Mesenchymal stem cell (in vitro differentiated cells and primary cell): ENCODE measurements around the gene PLPP4.
"Not testable (repeated sequence)": the region's sequence is repeated elsewhere in the genome, so short reads cannot be mapped to it uniquely, and the experiment has no call there.

Source experiments
- DNase-seq: peaks from one replicate; pipeline ENCODE4 v3.0.0-alpha.2; 2013
- H2AFZ ChIP-seq: one replicate; pipeline ENCODE4 v1.6.1; 2013; ENCODE audit warnings: low read depth, mild to moderate bottlenecking, control low read depth, inconsistent platforms, low read length, moderate library complexity
- H2AK5ac ChIP-seq: 2 replicates; pipeline ENCODE4 v1.6.1; 2013; ENCODE audit warnings: low read length, moderate library complexity, mild to moderate bottlenecking, inconsistent platforms; ENCODE audit not compliant: severe bottlenecking
- H2BK120ac ChIP-seq: one replicate; pipeline ENCODE4 v1.6.1; 2013; ENCODE audit warnings: low read depth, mild to moderate bottlenecking, inconsistent platforms, low read length, moderate library complexity
- H2BK12ac ChIP-seq, 2 experiments: one replicate each; pipeline ENCODE4 v1.6.1; 2013; ENCODE audit warnings: inconsistent platforms in 2 of 2, low read length in 2 of 2, mild to moderate bottlenecking in 2 of 2, moderate library complexity in 2 of 2, control low read depth in 1 of 2
- H2BK15ac ChIP-seq: one replicate; pipeline ENCODE4 v1.6.1; 2013; ENCODE audit warnings: mild to moderate bottlenecking, low read depth, inconsistent platforms; ENCODE audit not compliant: poor library complexity, severe bottlenecking
- H2BK5ac ChIP-seq: 2 replicates; pipeline ENCODE4 v1.6.1; 2013; ENCODE audit warnings: low read depth, mild to moderate bottlenecking, low read length, control low read depth, inconsistent platforms; ENCODE audit not compliant: poor library complexity, severe bottlenecking
- H3K14ac ChIP-seq, 2 experiments: one replicate each; pipeline ENCODE4 v1.6.1; 2013; ENCODE audit warnings: inconsistent platforms in 2 of 2, low read length in 2 of 2, control low read depth in 1 of 2, mild to moderate bottlenecking in 1 of 2, moderate library complexity in 1 of 2
- H3K18ac ChIP-seq, 2 experiments: one replicate each; pipeline ENCODE4 v1.6.1; 2013; ENCODE audit warnings: inconsistent platforms in 2 of 2, low read length in 2 of 2, control low read depth in 1 of 2, low read depth in 1 of 2, mild to moderate bottlenecking in 1 of 2
- H3K23ac ChIP-seq, 2 experiments: one replicate each; pipeline ENCODE4 v1.6.1; 2013; ENCODE audit warnings: inconsistent platforms in 2 of 2, low read length in 2 of 2, mild to moderate bottlenecking in 2 of 2, moderate library complexity in 2 of 2, control low read depth in 1 of 2
- H3K27ac ChIP-seq: 2 replicates; pipeline ENCODE4 v1.5.1; 2013; ENCODE audit warnings: mild to moderate bottlenecking, moderate library complexity, low read length, control low read depth, inconsistent platforms; ENCODE audit not compliant: poor library complexity, severe bottlenecking
- H3K27me3 ChIP-seq, 2 experiments: 2 replicates each; pipeline versions ENCODE4 v1.6.1 to v1.7.0; 2013; ENCODE audit warnings: low read length in 2 of 2, mild to moderate bottlenecking in 2 of 2, moderate library complexity in 2 of 2, control low read depth in 1 of 2, inconsistent platforms in 1 of 2; ENCODE audit not compliant: control insufficient read depth in 1 of 2, insufficient read depth in 1 of 2
- H3K36me3 ChIP-seq, 2 experiments: 2 replicates each; pipeline versions ENCODE4 v1.6.1 to v1.7.0; 2013; ENCODE audit warnings: low read length in 2 of 2, control low read depth in 1 of 2, inconsistent platforms in 1 of 2, low read depth in 1 of 2, mild to moderate bottlenecking in 1 of 2; ENCODE audit not compliant: insufficient read depth in 2 of 2, control insufficient read depth in 1 of 2
- H3K4ac ChIP-seq, 2 experiments: one replicate each; pipeline ENCODE4 v1.6.1; 2013; ENCODE audit warnings: inconsistent platforms in 2 of 2, low read length in 2 of 2, mild to moderate bottlenecking in 2 of 2, moderate library complexity in 2 of 2, control low read depth in 1 of 2, low read depth in 1 of 2
- H3K4me1 ChIP-seq: 2 replicates; pipeline ENCODE4 v1.6.1; 2013; ENCODE audit warnings: low read depth, low read length, control low read depth; ENCODE audit not compliant: control insufficient read depth, insufficient read depth
- H3K4me2 ChIP-seq: 2 replicates; pipeline ENCODE4 v1.6.1; 2013; ENCODE audit warnings: low read length, mild to moderate bottlenecking, inconsistent platforms; ENCODE audit not compliant: poor library complexity, severe bottlenecking
- H3K4me3 ChIP-seq, 2 experiments: 2 replicates each; pipeline versions ENCODE4 v1.5.1 to v1.7.0; 2013; ENCODE audit warnings: low read length in 2 of 2, mild to moderate bottlenecking in 2 of 2, control low read depth in 1 of 2, low read depth in 1 of 2; ENCODE audit not compliant: insufficient read depth in 1 of 2
- H3K79me1 ChIP-seq: replicated peaks from 2 replicates; pipeline ENCODE4 v1.6.1; 2013; ENCODE audit warnings: mild to moderate bottlenecking, control low read depth, low read length, inconsistent platforms; ENCODE audit not compliant: poor library complexity, severe bottlenecking
- H3K9ac ChIP-seq: 2 replicates; pipeline ENCODE4 v1.7.0; 2013; ENCODE audit warnings: mild to moderate bottlenecking, low read length, moderate library complexity
- H3K9me3 ChIP-seq: 2 replicates; pipeline ENCODE4 v1.7.0; 2013; ENCODE audit warnings: mild to moderate bottlenecking, low read length; ENCODE audit not compliant: control insufficient read depth
- H4K8ac ChIP-seq: one replicate; pipeline ENCODE4 v1.6.1; 2013; ENCODE audit warnings: inconsistent platforms, mild to moderate bottlenecking, low read length, moderate library complexity
- H4K91ac ChIP-seq: one replicate; pipeline ENCODE4 v1.6.1; 2013; ENCODE audit warnings: mild to moderate bottlenecking, low read length, inconsistent platforms
- WGBS: methylation state at CpG from one replicate; pipeline ENCODE4 v1.1.7; 2013; ENCODE audit warnings: mixed read lengths; 5-methylcytosine and 5-hydroxymethylcytosine counted together

PLPP4 gene

GRCh38 chr10:120495226-120496009 lies 38.4 kb downstream of the PLPP4 start:
- Histone ChIP-seq H3K14ac (no peak overlapping the region), H3K4me1 (no peaks in the 10 kb centered on the region), H4K8ac (no peak overlapping the region), H2BK5ac (no peak overlapping the region), H3K4me2 (no peak overlapping the region), H2AK5ac (no peak overlapping the region), H3K18ac (no peak overlapping the region), H3K9ac (no peak overlapping the region), H2BK12ac (no peak overlapping the region), H3K9me3 (no peaks in the 10 kb centered on the region), H3K4ac (no peak overlapping the region), H4K91ac (no peak overlapping the region), H3K27me3 (no peaks in the 10 kb centered on the region), H2AFZ (no peak overlapping the region), H3K79me1 (no peaks in the 10 kb centered on the region), H3K4me3 (no peak overlapping the region), H3K23ac (no peak overlapping the region), H3K36me3 (no peaks in the 10 kb centered on the region), H2BK120ac (no peak overlapping the region), H3K27ac (no peak overlapping the region), H2BK15ac (no peak overlapping the region)
- peak; percentile 63 for DNase-seq
- 48% methylated on average over 5 of the region's 5 CpGs for WGBS

DNA sequence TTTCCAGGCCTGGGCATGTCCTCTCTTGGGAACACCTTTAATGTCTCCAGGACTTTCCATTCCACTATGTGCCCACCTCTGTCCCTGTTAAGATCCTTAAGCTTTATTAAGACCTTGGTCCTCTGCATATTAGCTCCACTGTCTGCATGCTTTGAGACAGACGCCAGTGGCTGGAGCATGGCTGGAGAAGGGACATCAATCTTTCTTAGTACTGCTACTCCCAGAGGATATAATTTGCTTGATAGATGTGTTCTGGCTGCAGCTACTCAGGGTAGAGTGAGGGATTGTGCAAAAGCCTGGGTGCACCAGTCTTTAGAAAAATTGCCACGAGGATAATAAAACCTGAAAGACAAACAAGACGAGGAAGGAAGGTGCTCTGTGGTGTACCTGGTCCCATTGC lies 42.9 kb downstream of the PLPP4 start:
- Histone ChIP-seq H3K36me3 (no peaks in the 10 kb centered on the region), H2BK15ac (no peak overlapping the region), H3K4me1 (no peaks in the 10 kb centered on the region), H3K23ac (no peak overlapping the region), H4K91ac (no peak overlapping the region), H3K9ac (no peak overlapping the region), H3K4me2 (no peak overlapping the region), H2AK5ac (no peak overlapping the region), H4K8ac (no peak overlapping the region), H3K9me3 (no peaks in the 10 kb centered on the region), H2BK120ac (no peak overlapping the region), H3K79me1 (no peaks in the 10 kb centered on the region), H3K14ac (no peak overlapping the region), H3K27ac (no peak overlapping the region), H3K4me3 (no peak overlapping the region), H3K4ac (no peak overlapping the region), H3K18ac (no peak overlapping the region), H2BK12ac (no peak overlapping the region), H3K27me3 (no peaks in the 10 kb centered on the region), H2BK5ac (no peak overlapping the region), H2AFZ (no peak overlapping the region)
- 78% methylated on average over 3 of the region's 3 CpGs for WGBS
- no peak for DNase-seq

DNA sequence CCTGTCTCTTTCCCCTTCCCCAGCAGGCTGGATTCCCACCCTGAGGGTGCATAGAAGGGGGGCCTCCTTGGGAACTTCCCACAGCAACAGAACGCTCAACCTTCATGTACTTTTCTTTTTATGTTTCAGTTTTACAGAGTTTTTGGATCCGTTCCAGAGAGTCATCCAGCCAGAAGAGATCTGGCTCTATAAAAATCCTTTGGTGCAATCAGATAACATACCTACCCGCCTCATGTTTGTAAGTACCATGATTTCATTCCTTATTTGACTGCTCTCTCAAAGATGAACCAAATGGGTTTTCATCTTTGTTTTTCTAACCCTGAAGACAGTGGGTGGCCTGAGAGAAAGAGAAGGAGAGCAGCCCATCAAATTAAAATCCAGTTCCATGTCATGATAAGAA lies 46.7 kb downstream of the PLPP4 start:
- Histone ChIP-seq H3K4me3 (no peak overlapping the region), H2AK5ac (no peak overlapping the region), H3K9ac (no peak overlapping the region), H3K9me3 (no peaks in the 10 kb centered on the region), H2BK120ac (no peak overlapping the region), H2BK12ac (no peak overlapping the region), H3K4me1 (no peaks in the 10 kb centered on the region), H3K27ac (no peak overlapping the region), H3K23ac (no peak overlapping the region), H2BK15ac (no peak overlapping the region), H3K4me2 (no peak overlapping the region), H4K91ac (no peak overlapping the region), H3K36me3 (no peaks in the 10 kb centered on the region), H4K8ac (no peak overlapping the region), H3K14ac (no peak overlapping the region), H2AFZ (no peak overlapping the region), H2BK5ac (no peak overlapping the region), H3K27me3 (no peaks in the 10 kb centered on the region), H3K18ac (no peak overlapping the region), H3K79me1 (no peaks in the 10 kb centered on the region), H3K4ac (no peak overlapping the region)
- no peak for DNase-seq
- WGBS: 85% methylated on average over 3 of the region's 3 CpGs

- not testable (repeated sequence) for H3K4me1 ChIP-seq, H2AFZ ChIP-seq, H3K9ac ChIP-seq, H2BK15ac ChIP-seq, H3K23ac ChIP-seq, H3K79me1 ChIP-seq, H3K27me3 ChIP-seq, H3K9me3 ChIP-seq, DNase-seq, H4K91ac ChIP-seq, H2AK5ac ChIP-seq, H3K4me3 ChIP-seq, H2BK12ac ChIP-seq, H2BK5ac ChIP-seq, H2BK120ac ChIP-seq, H3K14ac ChIP-seq, H3K36me3 ChIP-seq, H3K18ac ChIP-seq, H4K8ac ChIP-seq, H3K4ac ChIP-seq, H3K27ac ChIP-seq, H3K4me2 ChIP-seq
- 71% methylated on average over 2 of the region's 4 CpGs for WGBS
Measured at GRCh38 chr10:120504227-120504626, 47.2 kb downstream of the PLPP4 start.
